Dedifferentiated amniotic fluid mesenchymal stem cell (primary cell): ENCODE measurements around the gene RGS19.
"Not testable (repeated sequence)": the region's sequence is repeated elsewhere in the genome, so short reads cannot be mapped to it uniquely, and the experiment has no call there.

ENCODE experiments used
- DNase-seq: peaks from one replicate; pipeline ENCODE4 v3.0.0-alpha.2; 2016; ENCODE audit errors: extremely low spot score

RGS19 gene, protein sequence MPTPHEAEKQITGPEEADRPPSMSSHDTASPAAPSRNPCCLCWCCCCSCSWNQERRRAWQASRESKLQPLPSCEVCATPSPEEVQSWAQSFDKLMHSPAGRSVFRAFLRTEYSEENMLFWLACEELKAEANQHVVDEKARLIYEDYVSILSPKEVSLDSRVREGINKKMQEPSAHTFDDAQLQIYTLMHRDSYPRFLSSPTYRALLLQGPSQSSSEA

DNA sequence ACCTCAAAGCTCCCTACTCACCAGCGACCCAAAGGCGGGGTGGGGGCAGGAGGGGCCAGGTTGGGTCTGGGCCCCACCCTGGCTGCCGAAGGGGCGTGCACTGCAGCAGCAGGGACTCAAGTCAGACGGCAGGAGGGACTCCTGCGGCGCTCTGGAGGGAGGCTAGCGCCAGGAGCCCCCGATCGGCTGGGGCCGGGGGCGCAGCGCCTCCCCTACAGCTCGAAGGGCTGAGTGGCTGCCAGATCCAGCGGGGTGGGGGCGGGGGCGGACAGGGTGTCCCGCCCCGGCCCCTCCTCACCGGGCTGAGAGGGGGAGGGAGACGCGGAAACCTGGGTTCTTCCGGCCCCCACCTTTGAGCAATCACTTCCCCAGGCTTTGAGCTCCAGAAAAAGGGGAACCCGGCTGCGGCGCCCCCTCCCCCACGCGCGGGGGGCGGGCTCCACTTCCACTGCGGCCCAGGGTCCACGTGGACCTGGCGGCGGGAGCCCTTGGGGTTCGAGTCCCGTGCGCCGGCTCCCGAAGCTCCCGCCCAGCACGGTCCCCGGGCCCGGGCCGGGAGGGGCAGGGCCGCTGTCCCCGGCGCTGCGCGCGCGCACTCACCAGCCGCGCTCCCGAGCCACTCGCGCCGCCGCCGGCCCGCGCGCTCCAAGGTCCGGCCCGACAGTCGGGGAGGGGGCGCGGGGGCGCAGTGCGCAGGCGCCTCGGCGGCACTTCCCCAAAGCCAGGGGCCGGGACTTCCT, at the start of gene RGS19:
TSS of gene RGS19 (minus strand) at position 246 of the 740 bp plus-strand sequence. CDS start 2,632 bp downstream, outside the sequence.
- DNase-seq = peak; percentile 21

GRCh38 chr20:64123517-64123916, 44.2 kb upstream of the RGS19 start:
- DNase-seq = not testable (repeated sequence)

GRCh38 chr20:64122927-64123326, 43.6 kb upstream of the RGS19 start:
- DNase-seq = not testable (repeated sequence)

- DNase-seq = no peak
Measured at GRCh38 chr20:64121586-64121985, 42.3 kb upstream of the RGS19 start.

GRCh38 chr20:64119681-64120341, 40.5 kb upstream of the RGS19 start:
- DNase-seq = no peak

DNA sequence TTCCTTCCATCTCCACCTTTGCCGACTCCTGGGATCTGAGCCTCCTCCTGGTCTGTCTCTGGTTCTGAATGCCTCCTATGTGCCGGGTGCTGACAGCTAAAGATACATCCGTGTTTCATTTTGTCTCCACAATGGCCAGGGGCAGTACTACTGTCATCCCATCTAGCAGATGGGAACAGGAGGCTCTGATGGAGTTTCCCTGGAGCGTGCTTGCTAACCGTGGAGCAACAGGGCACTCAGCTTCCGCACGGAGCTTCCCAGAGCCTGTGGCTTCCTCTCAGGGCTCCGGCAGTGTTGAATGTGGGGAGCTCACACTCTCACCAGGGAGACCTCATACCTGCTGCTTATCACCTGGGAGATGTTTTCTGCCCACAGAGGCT, 40.0 kb upstream of the RGS19 start:
- DNase-seq = no peak

DNA sequence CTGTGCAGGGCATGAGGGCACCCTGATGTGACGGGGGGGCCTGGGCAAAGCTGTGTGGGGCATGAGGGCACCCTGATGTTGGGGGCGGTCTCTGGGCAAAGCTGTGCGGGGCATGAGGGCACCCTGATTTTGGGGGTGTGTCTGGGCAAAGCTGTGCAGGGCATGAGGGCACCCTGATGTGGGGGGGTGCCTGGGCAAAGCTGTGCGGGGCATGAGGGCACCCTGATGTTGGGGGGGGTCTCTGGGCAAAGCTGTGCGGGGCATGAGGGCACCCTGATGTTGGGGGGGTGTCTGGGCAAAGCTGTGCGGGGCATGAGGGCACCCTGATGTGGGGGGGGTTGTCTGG, 38.1 kb upstream of the RGS19 start:
- DNase-seq = not testable (repeated sequence)

GRCh38 chr20:64116541-64117431, 37.5 kb upstream of the RGS19 start:
- DNase-seq = no peak

GRCh38 chr20:64116016-64116415, 36.7 kb upstream of the RGS19 start:
- DNase-seq = no peak

DNA sequence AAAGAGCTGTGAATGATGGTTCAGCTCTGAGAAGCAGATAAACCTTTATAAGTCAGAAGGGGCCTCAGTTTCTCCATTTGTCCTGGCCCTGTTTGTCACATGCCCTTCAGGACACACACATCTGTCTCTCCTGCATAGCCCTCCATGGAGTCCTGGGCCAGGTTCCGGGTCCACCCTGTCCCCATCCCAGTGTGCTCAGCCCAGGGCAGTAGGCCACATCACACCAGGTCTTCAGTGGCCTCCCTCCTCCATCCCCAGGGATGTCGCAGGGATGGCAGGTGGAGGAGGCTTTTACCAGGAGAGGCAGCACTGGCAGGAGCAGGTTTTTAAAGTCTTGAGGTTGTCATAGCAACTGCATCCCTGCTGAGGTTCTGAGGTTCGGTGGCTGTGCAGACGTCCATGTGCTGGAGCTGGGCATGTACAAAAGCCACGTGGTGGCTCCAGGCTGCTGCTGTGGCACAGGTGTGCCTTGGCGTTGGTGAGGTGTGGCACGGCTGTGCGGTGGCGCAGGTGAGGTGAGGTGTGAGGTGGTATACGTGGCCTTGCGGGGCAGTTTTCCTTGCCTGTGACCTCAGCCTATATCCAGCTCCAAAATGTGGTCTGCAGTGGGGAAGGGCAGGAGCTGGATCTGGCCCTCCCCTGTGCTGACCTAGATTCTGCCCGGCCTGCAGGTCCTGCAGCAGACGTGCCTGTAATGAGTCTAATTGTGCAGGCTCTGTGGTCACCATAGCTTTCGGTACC, 36.0 kb upstream of the RGS19 start:
- DNase-seq = no peak

DNA sequence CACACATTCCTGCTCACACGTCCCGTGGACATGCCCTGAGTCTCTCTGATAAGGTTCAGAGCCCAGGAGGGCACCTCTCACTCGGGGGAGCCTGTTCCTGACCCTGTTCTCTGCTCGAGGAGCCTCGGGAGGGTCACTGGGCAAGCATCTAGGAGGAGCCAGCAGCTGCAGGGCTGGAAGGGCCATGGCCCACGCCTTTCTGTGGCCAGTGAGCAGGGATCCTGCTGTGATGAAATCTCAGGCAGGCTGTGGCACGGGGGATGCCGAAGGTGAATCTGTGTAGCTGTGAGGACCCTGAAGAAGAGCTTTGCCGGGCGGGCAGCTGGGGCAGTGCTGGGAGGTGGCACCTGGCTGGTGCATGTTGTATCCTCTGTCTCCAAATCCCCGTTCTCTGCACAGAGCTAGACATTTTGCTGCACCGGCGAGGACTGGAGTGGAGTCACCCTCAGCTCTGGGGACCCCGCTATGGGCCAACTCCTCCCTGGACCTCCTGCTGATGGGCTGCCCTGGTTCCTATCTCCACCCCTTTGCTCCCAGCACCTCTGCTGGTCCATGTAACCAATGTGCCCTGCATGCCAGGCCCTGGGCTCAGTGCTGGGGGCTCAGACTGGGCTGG, 35.1 kb upstream of the RGS19 start:
- DNase-seq = no peak

- no peak for DNase-seq
Measured at GRCh38 chr20:64113796-64114355, 34.6 kb upstream of the RGS19 start.

- DNase-seq = no peak
Measured at GRCh38 chr20:64113444-64113775, 34.1 kb upstream of the RGS19 start.

- no peak for DNase-seq
Measured at GRCh38 chr20:64112691-64113443, 33.5 kb upstream of the RGS19 start.

DNA sequence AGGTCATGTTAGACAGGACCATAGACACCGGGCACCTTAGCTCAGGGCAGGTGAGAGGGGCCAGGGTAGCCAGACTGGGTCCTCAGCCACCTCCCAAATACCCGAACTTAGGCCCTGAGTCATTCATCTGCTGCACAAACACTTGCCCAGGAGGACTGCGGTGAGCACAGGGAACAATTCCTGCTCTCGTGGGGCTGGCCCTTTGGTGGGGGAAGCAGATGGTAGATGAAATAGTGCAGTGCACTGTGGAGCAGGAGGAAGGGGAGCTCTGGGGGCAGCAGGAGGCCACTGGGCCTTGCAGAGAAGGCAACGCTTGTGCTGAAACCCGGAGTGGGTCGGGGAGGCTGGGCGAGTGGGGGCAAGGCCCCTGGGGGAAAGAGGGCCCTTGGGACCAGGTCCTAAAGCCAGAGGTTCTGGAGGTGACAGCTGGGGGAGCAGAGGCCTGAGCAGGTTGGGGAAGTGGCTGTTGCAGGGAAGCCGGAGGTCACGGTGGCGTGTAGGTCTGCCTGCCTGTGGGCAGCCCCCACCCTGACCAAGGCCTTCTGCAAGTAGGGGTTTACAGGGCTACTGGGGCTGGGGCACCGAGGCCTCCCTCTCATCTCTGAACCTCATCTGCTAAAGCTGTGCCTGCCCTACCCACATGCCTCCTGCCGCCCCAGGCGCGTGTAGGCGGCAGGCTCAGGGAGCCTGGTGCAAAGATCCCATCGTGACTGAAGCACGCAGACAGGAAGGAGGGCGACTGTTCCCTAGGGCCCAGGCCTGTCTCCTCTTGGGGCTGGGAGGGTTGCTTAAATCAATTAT, 32.7 kb upstream of the RGS19 start:
- no peak for DNase-seq

GRCh38 chr20:64110411-64111068, 31.2 kb upstream of the RGS19 start:
- DNase-seq = no peak

DNA sequence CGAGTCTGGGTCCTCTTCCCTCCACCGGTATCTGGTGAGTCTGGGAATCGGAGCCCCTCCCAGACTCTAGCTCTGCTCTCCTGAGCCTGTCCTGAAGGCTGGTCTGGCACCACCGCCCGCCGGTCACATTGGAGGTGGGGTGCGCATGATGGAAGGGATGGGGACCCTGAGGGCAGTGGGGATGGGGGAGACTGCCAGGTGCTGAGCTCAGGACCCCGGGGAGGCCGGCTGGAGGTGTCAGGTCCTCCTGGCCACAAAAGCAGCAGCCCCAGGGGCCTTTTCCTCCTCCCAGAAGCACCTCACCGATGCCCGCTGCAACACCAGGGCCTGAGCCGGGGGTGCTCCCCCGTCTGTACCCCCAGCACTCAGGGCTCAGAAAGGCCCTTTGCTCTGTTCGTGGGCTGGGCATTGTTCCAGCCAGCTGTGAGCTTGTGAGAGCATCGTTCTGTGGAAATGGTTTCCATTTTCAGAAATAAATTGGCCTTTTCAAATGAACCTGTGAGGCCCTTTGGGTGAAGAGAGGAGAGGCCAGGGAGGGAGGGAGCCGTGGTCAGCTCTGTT, 30.6 kb upstream of the RGS19 start:
- no peak for DNase-seq
